ENCODE results near the gene PAGE4.

The PAGE4 gene

DNA sequence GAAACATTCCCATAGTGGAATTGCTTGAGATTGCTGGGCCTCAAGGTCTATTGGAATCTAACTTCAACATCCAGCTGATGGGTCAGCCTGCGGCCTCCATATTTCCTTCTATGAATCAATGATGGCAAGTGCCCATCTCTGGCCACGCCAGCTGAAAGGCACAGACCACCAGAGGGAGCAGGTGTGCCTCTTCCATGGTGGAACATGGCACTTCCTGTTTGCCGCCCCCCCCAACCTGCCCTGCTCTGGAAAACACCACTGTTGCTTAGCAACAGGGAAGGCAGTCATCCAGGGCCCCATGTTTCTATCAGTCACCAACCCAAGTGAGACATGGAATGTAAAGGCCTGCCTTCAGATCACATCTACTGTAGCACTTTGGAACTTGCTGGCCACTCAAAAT is 11.6 kb downstream of the PAGE4 start (continued):
- TF ChIP-seq, protein P1, sequence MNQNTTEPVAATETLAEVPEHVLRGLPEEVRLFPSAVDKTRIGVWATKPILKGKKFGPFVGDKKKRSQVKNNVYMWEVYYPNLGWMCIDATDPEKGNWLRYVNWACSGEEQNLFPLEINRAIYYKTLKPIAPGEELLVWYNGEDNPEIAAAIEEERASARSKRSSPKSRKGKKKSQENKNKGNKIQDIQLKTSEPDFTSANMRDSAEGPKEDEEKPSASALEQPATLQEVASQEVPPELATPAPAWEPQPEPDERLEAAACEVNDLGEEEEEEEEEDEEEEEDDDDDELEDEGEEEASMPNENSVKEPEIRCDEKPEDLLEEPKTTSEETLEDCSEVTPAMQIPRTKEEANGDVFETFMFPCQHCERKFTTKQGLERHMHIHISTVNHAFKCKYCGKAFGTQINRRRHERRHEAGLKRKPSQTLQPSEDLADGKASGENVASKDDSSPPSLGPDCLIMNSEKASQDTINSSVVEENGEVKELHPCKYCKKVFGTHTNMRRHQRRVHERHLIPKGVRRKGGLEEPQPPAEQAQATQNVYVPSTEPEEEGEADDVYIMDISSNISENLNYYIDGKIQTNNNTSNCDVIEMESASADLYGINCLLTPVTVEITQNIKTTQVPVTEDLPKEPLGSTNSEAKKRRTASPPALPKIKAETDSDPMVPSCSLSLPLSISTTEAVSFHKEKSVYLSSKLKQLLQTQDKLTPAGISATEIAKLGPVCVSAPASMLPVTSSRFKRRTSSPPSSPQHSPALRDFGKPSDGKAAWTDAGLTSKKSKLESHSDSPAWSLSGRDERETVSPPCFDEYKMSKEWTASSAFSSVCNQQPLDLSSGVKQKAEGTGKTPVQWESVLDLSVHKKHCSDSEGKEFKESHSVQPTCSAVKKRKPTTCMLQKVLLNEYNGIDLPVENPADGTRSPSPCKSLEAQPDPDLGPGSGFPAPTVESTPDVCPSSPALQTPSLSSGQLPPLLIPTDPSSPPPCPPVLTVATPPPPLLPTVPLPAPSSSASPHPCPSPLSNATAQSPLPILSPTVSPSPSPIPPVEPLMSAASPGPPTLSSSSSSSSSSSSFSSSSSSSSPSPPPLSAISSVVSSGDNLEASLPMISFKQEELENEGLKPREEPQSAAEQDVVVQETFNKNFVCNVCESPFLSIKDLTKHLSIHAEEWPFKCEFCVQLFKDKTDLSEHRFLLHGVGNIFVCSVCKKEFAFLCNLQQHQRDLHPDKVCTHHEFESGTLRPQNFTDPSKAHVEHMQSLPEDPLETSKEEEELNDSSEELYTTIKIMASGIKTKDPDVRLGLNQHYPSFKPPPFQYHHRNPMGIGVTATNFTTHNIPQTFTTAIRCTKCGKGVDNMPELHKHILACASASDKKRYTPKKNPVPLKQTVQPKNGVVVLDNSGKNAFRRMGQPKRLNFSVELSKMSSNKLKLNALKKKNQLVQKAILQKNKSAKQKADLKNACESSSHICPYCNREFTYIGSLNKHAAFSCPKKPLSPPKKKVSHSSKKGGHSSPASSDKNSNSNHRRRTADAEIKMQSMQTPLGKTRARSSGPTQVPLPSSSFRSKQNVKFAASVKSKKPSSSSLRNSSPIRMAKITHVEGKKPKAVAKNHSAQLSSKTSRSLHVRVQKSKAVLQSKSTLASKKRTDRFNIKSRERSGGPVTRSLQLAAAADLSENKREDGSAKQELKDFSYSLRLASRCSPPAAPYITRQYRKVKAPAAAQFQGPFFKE (tag by site-specific recombination; IDR thresholded peaks at IDR 0.05; ENCODE audit: borderline replicate concordance) = no peak
- TF ChIP-seq SP7 (tag by site-specific recombination; IDR thresholded peaks at IDR 0.05) (no peak), ZNF654 (tag by site-specific recombination; IDR thresholded peaks at IDR 0.05; ENCODE audit: low read depth) (peak; percentile 32; the same call in 1 of the 2 replicates), ZNF560 (tag by site-specific recombination; IDR thresholded peaks at IDR 0.05; ENCODE audit: borderline replicate concordance) (no peak), ZNF132 (tag by site-specific recombination; IDR thresholded peaks at IDR 0.05; ENCODE audit: borderline replicate concordance) (no peak), ZNF184 (tag by site-specific recombination; IDR thresholded peaks at IDR 0.05) (no peak), ZNF239 (tag by site-specific recombination; IDR thresholded peaks at IDR 0.05) (no peak)
- TF ChIP-seq, protein P2, sequence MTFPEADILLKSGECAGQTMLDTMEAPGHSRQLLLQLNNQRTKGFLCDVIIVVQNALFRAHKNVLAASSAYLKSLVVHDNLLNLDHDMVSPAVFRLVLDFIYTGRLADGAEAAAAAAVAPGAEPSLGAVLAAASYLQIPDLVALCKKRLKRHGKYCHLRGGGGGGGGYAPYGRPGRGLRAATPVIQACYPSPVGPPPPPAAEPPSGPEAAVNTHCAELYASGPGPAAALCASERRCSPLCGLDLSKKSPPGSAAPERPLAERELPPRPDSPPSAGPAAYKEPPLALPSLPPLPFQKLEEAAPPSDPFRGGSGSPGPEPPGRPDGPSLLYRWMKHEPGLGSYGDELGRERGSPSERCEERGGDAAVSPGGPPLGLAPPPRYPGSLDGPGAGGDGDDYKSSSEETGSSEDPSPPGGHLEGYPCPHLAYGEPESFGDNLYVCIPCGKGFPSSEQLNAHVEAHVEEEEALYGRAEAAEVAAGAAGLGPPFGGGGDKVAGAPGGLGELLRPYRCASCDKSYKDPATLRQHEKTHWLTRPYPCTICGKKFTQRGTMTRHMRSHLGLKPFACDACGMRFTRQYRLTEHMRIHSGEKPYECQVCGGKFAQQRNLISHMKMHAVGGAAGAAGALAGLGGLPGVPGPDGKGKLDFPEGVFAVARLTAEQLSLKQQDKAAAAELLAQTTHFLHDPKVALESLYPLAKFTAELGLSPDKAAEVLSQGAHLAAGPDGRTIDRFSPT (tag by site-specific recombination; IDR thresholded peaks at IDR 0.05) = no peak
- TF ChIP-seq, protein P3, sequence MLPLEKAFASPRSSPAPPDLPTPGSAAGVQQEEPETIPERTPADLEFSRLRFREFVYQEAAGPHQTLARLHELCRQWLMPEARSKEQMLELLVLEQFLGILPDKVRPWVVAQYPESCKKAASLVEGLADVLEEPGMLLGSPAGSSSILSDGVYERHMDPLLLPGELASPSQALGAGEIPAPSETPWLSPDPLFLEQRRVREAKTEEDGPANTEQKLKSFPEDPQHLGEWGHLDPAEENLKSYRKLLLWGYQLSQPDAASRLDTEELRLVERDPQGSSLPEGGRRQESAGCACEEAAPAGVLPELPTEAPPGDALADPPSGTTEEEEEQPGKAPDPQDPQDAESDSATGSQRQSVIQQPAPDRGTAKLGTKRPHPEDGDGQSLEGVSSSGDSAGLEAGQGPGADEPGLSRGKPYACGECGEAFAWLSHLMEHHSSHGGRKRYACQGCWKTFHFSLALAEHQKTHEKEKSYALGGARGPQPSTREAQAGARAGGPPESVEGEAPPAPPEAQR (tag by site-specific recombination; IDR thresholded peaks at IDR 0.05) = no peak
- TF ChIP-seq, protein P4, sequence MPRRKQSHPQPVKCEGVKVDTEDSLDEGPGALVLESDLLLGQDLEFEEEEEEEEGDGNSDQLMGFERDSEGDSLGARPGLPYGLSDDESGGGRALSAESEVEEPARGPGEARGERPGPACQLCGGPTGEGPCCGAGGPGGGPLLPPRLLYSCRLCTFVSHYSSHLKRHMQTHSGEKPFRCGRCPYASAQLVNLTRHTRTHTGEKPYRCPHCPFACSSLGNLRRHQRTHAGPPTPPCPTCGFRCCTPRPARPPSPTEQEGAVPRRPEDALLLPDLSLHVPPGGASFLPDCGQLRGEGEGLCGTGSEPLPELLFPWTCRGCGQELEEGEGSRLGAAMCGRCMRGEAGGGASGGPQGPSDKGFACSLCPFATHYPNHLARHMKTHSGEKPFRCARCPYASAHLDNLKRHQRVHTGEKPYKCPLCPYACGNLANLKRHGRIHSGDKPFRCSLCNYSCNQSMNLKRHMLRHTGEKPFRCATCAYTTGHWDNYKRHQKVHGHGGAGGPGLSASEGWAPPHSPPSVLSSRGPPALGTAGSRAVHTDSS (tag by site-specific recombination; IDR thresholded peaks at IDR 0.05) = no peak

DNA sequence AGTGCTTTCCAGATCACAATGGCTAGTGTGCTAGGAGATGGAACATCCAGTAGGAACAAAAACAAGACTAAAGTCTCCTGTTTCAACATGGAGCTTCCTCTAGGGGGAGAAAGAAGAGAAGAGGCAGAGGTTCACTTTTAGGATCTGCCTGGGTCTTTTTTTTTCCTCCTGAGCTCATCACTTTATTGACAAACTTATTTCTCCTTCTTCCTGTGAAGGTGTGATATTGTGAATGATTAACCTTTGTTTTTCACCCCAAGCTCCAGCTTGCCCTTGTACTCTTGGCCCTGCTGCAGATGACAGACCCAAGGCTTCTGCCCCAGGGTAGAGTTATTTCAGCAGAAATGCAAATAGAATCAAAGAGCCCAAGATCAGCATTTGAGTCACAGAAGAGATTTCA is 13.5 kb downstream of the PAGE4 start:
- POLR2A ChIA-PET = no interaction called here
- TF ChIP-seq SP7 (tag by site-specific recombination; IDR thresholded peaks at IDR 0.05) (no peak), HOXC10 (CRISPR knock-in tag; IDR thresholded peaks at IDR 0.05) (no peak), ZNF785 (tag by site-specific recombination; IDR thresholded peaks at IDR 0.05) (no peak), ZNF19 (tag by site-specific recombination; IDR thresholded peaks at IDR 0.05; ENCODE audit: low read depth) (no peak), ZNF544 (tag by site-specific recombination; IDR thresholded peaks at IDR 0.05) (no peak), ZNF423 (tag by site-specific recombination; IDR thresholded peaks at IDR 0.05) (no peak), WT1 (tag by site-specific recombination; IDR thresholded peaks at IDR 0.05) (no peak), ZNF621 (tag by site-specific recombination; IDR thresholded peaks at IDR 0.05) (no peak), ZNF561 (tag by site-specific recombination; IDR thresholded peaks at IDR 0.05; ENCODE audit: borderline replicate concordance) (no peak), ZNF202 (tag by site-specific recombination; IDR thresholded peaks at IDR 0.05; ENCODE audit: borderline replicate concordance) (no peak), ZNF184 (tag by site-specific recombination; IDR thresholded peaks at IDR 0.05) (no peak), ZNF610 (tag by site-specific recombination; IDR thresholded peaks at IDR 0.05; ENCODE audit: borderline replicate concordance) (no peak), ZNF155 (tag by site-specific recombination; IDR thresholded peaks at IDR 0.05) (no peak), ZFHX2 (tag by site-specific recombination; conservative IDR thresholded peaks at IDR 0.05) (no peak)
- TF ChIP-seq, protein P5, sequence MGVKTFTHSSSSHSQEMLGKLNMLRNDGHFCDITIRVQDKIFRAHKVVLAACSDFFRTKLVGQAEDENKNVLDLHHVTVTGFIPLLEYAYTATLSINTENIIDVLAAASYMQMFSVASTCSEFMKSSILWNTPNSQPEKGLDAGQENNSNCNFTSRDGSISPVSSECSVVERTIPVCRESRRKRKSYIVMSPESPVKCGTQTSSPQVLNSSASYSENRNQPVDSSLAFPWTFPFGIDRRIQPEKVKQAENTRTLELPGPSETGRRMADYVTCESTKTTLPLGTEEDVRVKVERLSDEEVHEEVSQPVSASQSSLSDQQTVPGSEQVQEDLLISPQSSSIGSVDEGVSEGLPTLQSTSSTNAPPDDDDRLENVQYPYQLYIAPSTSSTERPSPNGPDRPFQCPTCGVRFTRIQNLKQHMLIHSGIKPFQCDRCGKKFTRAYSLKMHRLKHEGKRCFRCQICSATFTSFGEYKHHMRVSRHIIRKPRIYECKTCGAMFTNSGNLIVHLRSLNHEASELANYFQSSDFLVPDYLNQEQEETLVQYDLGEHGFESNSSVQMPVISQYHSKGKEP (tag by site-specific recombination; IDR thresholded peaks at IDR 0.05) = no peak

More for the DNA sequence above, 13.5 kb downstream of the PAGE4 start:
- no peaks in the 10 kb centered on the region for H3K36me3 ChIP-seq (ENCODE audit: control insufficient read depth in 2 of 2, insufficient read depth in 1 of 2, low read length in 2 of 2)
- H3K4me1 ChIP-seq (ENCODE audit: control insufficient read depth, insufficient read depth, low read length) = no peaks in the 10 kb centered on the region
- no peak overlapping the region for H3K4me3 ChIP-seq (ENCODE audit: low read depth, low read length)
- no peak overlapping the region for H3K27ac ChIP-seq (ENCODE audit: extremely low read depth, low read depth, low read length)
- no peaks in the 10 kb centered on the region for H3K9me3 ChIP-seq (ENCODE audit: control insufficient read depth, insufficient read depth, low read depth, low read length)
- CTCF ChIA-PET = interaction anchor here (0.5 to 0.8 kb wide), 4 partner anchors 15 to 550 kb away, joined by 3 to 6 read pairs (median 4); no protein-coding TSS in a partner anchor

All from HEK293 (cell line).